H1 (cell line): ENCODE measurements around the gene MCHR2. TPM values are rescaled to one million over a fixed set of nuclear protein-coding genes. Genes with fewer than 3 reads are reported as not detected.

Source experiments
- CTCF ChIA-PET: fragments of 300-600 bp; sonication (Branson Sonifier 250); formaldehyde crosslinking; loops from one replicate; lab custom pipeline; 2021; ENCODE audit not compliant: partially characterized antibody; lab: Charles Lee
- POLR2A ChIA-PET: fragments of 300-600 bp; sonication (Branson Sonifier 250); formaldehyde crosslinking; loops from one replicate; lab custom pipeline; 2021; ENCODE audit warnings: inconsistent platforms; ENCODE audit not compliant: partially characterized antibody; lab: Charles Lee
- DNase-seq, 2 experiments: peaks; one replicate each; pipeline versions ENCODE4 v3.0.0 to v3.0.0-alpha.2; 2010 to 2022; ENCODE audit warnings: low spot score in 2 of 2, low read depth in 1 of 2, mixed read lengths in 1 of 2
- FAIRE-seq: peaks from 2 replicates; lab custom pipeline; 2011; peaks lifted over from hg19 to GRCh38; lab: Jason Lieb, UNC
- H2AFZ ChIP-seq: 2 replicates; pipeline ENCODE4 v1.8.1; 2012; ENCODE audit warnings: low read length, inconsistent platforms
- H2AK5ac ChIP-seq: 2 replicates; pipeline ENCODE4 v1.6.1; 2013; ENCODE audit warnings: low read depth, low read length
- H2BK120ac ChIP-seq: replicated peaks from 2 replicates; pipeline ENCODE3; 2013; ENCODE audit warnings: low read depth, low read length, inconsistent platforms
- H2BK12ac ChIP-seq: 2 replicates; pipeline ENCODE4 v1.6.1; 2013; ENCODE audit warnings: low read depth, low read length
- H2BK15ac ChIP-seq: 2 replicates; pipeline ENCODE4 v1.6.1; 2013; ENCODE audit warnings: low read length
- H2BK20ac ChIP-seq: 2 replicates; pipeline ENCODE4 v1.6.1; 2013; ENCODE audit warnings: low read length
- H2BK5ac ChIP-seq: 2 replicates; pipeline ENCODE4 v1.6.1; 2013; ENCODE audit warnings: low read depth, low read length
- H3K14ac ChIP-seq: 2 replicates; pipeline ENCODE4 v1.6.1; 2013; ENCODE audit warnings: inconsistent platforms; ENCODE audit not compliant: insufficient read length
- H3K18ac ChIP-seq: 2 replicates; pipeline ENCODE4 v1.6.1; 2013; ENCODE audit warnings: low read length; ENCODE audit errors: extremely low read depth
- H3K23ac ChIP-seq: 2 replicates; pipeline ENCODE4 v1.6.1; 2013; ENCODE audit warnings: inconsistent platforms; ENCODE audit not compliant: insufficient read length
- H3K23me2 ChIP-seq: 2 replicates; pipeline ENCODE4 v1.6.1; 2013; ENCODE audit warnings: low read depth, low read length
- H3K27ac ChIP-seq: 2 replicates; pipeline ENCODE4 v1.6.1; 2011; ENCODE audit warnings: low read depth, low read length, inconsistent platforms
- H3K27me3 ChIP-seq, 4 experiments: replicated peaks in 1 of 4; 1 replicate in 1 of 4; 2 replicates in 3 of 4; pipeline versions ENCODE4 v1.6.1 to v1.8.1; 2011 to 2013; ENCODE audit warnings: low read length in 3 of 4, mild to moderate bottlenecking in 3 of 4, inconsistent platforms in 2 of 4, mixed read lengths in 2 of 4, moderate library complexity in 1 of 4; ENCODE audit not compliant: control insufficient read depth in 3 of 4, insufficient read depth in 3 of 4; ENCODE audit errors: extremely low read depth in 1 of 4
- H3K36me3 ChIP-seq, 4 experiments: 2 replicates each; pipeline versions ENCODE4 v1.6.1 to v1.8.1; 2011 to 2013; ENCODE audit warnings: mild to moderate bottlenecking in 4 of 4, low read length in 3 of 4, moderate library complexity in 2 of 4, control low read depth in 1 of 4, inconsistent platforms in 1 of 4; ENCODE audit not compliant: insufficient read depth in 4 of 4, control insufficient read depth in 2 of 4
- H3K4ac ChIP-seq: replicated peaks from 2 replicates; pipeline ENCODE3; 2013; ENCODE audit warnings: low read length, low read depth, mixed read lengths, inconsistent platforms; ENCODE audit not compliant: insufficient read length
- H3K4me1 ChIP-seq, 4 experiments: replicated peaks in 1 of 4; 1 replicate in 1 of 4; 2 replicates in 3 of 4; pipeline versions ENCODE4 v1.6.1 to v1.8.1; 2011 to 2013; ENCODE audit warnings: low read length in 3 of 4, inconsistent platforms in 2 of 4, mixed read lengths in 1 of 4; ENCODE audit not compliant: insufficient read depth in 4 of 4, control insufficient read depth in 3 of 4
- H3K4me2 ChIP-seq, 2 experiments: 2 replicates each; pipeline versions ENCODE4 v1.6.1 to v1.8.1; 2011 to 2013; ENCODE audit warnings: low read depth in 2 of 2, low read length in 2 of 2, control low read depth in 1 of 2, inconsistent platforms in 1 of 2, mild to moderate bottlenecking in 1 of 2; ENCODE audit not compliant: insufficient read depth in 1 of 2
- H3K4me3 ChIP-seq, 4 experiments: fragments of 200-600, 300-600 bp in 1 of 4; sonication (generic), shearing (Covaris generic), sonication (Bioruptor Twin) in 1 of 4; 2 replicates each; pipeline versions ENCODE4 v1.5.1 to v1.8.1; 2011 to 2016; ENCODE audit warnings: low read length in 4 of 4, low read depth in 3 of 4, control low read depth in 2 of 4, inconsistent platforms in 2 of 4, mild to moderate bottlenecking in 2 of 4, mixed read lengths in 1 of 4, moderate library complexity in 1 of 4; ENCODE audit not compliant: insufficient read depth in 2 of 4; ENCODE audit errors: extremely low read depth in 1 of 4
- H3K56ac ChIP-seq: replicated peaks from 2 replicates; pipeline ENCODE3; 2013; ENCODE audit warnings: low read depth, mild to moderate bottlenecking, mixed read lengths, low read length, inconsistent platforms; ENCODE audit not compliant: insufficient read length
- H3K79me1 ChIP-seq: 2 replicates; pipeline ENCODE4 v1.6.1; 2013; ENCODE audit warnings: low read depth, low read length, control low read depth
- H3K79me2 ChIP-seq, 2 experiments: 2 replicates each; pipeline versions ENCODE4 v1.6.1 to v1.8.1; 2012 to 2013; ENCODE audit warnings: low read length in 2 of 2, mild to moderate bottlenecking in 2 of 2, inconsistent platforms in 1 of 2; ENCODE audit not compliant: insufficient read depth in 2 of 2, control insufficient read depth in 1 of 2
- H3K9ac ChIP-seq, 4 experiments: replicated peaks in 1 of 4; 1 replicate in 1 of 4; 2 replicates in 3 of 4; pipeline versions ENCODE4 v1.6.1 to v1.8.1; 2011 to 2013; ENCODE audit warnings: low read depth in 3 of 4, low read length in 3 of 4, control low read depth in 2 of 4, mild to moderate bottlenecking in 2 of 4, moderate library complexity in 2 of 4, inconsistent platforms in 1 of 4; ENCODE audit errors: extremely low read depth in 1 of 4
- H3K9me3 ChIP-seq, 2 experiments: 2 replicates each; pipeline versions ENCODE4 v1.6.1 to v1.8.1; 2012 to 2013; ENCODE audit warnings: mild to moderate bottlenecking in 2 of 2, moderate library complexity in 2 of 2, control low read depth in 1 of 2, inconsistent platforms in 1 of 2, low read depth in 1 of 2, low read length in 1 of 2, mixed read lengths in 1 of 2; ENCODE audit not compliant: insufficient read depth in 2 of 2
- H4K20me1 ChIP-seq, 2 experiments: replicated peaks in 1 of 2; 2 replicates each; pipeline versions ENCODE3 to v1.8.1; 2011 to 2013; ENCODE audit warnings: inconsistent platforms in 2 of 2, low read length in 2 of 2, mild to moderate bottlenecking in 1 of 2; ENCODE audit not compliant: insufficient read depth in 2 of 2, control insufficient read depth in 1 of 2
- H4K5ac ChIP-seq: 2 replicates; pipeline ENCODE4 v1.6.1; 2013; ENCODE audit warnings: low read length, low read depth, mixed read lengths, inconsistent platforms; ENCODE audit not compliant: insufficient read length
- H4K8ac ChIP-seq: 2 replicates; pipeline ENCODE4 v1.8.0; 2013; ENCODE audit warnings: mild to moderate bottlenecking, moderate library complexity, low read length, inconsistent platforms; ENCODE audit not compliant: insufficient read depth; ENCODE audit errors: extremely low read depth
- H4K91ac ChIP-seq: replicated peaks from 2 replicates; pipeline ENCODE3; 2013; ENCODE audit warnings: low read length, mixed read lengths, inconsistent platforms; ENCODE audit not compliant: insufficient read length
- CHD1 ChIP-seq: IDR thresholded peaks from 2 replicates; pipeline ENCODE4 v1.6.1; 2012; ENCODE audit warnings: low read depth, low read length, improper control_type of control experiment
- GTF2F1 ChIP-seq: IDR thresholded peaks from 2 replicates; pipeline ENCODE4 v1.6.1; 2012; ENCODE audit warnings: low read depth, low read length, improper control_type of control experiment, borderline replicate concordance
- RFX5 ChIP-seq: IDR thresholded peaks from 2 replicates; pipeline ENCODE4 v1.6.1; 2011; ENCODE audit warnings: low read depth, low read length, improper control_type of control experiment, borderline replicate concordance
- RNF2 ChIP-seq: fragments of 200-900, 300-1000 bp; sonication (generic); IDR thresholded peaks from 2 replicates; pipeline ENCODE4 v1.7.1; 2016; ENCODE audit warnings: borderline replicate concordance, low read depth, mild to moderate bottlenecking, antibody characterized with exemption, low read length; ENCODE audit not compliant: poor library complexity, severe bottlenecking; ENCODE audit errors: missing control alignments
- polyA plus RNA-seq, 7 experiments: library from polyadenylated mRNA; depleted of rRNA in 3 of 7; stranded (reverse) in 5 of 7; unstranded in 2 of 7; fragments of >200 nt in 5 of 7; fragments of 200-250 nt in 2 of 7; gene quantifications; 1 replicate in 5 of 7; 2 replicates in 1 of 7; 4 replicates in 1 of 7; pipeline versions ENCODE4 v1.2.1 to v1.2.3, GENCODE V29; 2011 to 2013; ENCODE audit warnings: missing spikeins in 2 of 7, mixed read lengths in 2 of 7
- total RNA-seq: library from RNA; stranded (reverse); fragmentation: NEBNext Ultra II Directional; extraction: Animal tissue kit (Norgen Biotek cat#: 25700); gene quantifications from 2 replicates; pipeline ENCODE4 v1.2.1, GENCODE V29; 2021

Gene MCHR2
- total and polyA plus RNA-seq, 2 of the 8 experiments (the other 6 are each of a cell fraction or from before 2014, with no cell fraction given) = not detected

GRCh38 chr6:99980741-99981140 is 13.3 kb downstream of the MCHR2 start:
- no peak overlapping the region for H4K8ac ChIP-seq
- no peak overlapping the region for H3K56ac ChIP-seq
- no peak overlapping the region for H3K27ac ChIP-seq
- FAIRE-seq (no peak), DNase-seq (no peak)
- TF ChIP-seq GTF2F1 (no peak), CHD1 (no peak), RNF2 (no peak), RFX5 (no peak)
- H4K5ac ChIP-seq = no peak overlapping the region
- ChIA-PET CTCF (interaction anchor here (1.1 to 1.3 kb wide), 2 partner anchors 21 to 113 kb away, joined by 3 to 6 read pairs; no protein-coding TSS in a partner anchor), POLR2A (no interaction called here)
- no peak overlapping the region for H2BK5ac ChIP-seq
- no peaks in the 10 kb centered on the region for H3K23me2 ChIP-seq
- no peak overlapping the region for H2BK12ac ChIP-seq
- H3K4me3 ChIP-seq = no peak overlapping the region
- H3K27me3 ChIP-seq = no peaks in the 10 kb centered on the region
- H3K4me1 ChIP-seq = no peaks in the 10 kb centered on the region
- H2BK15ac ChIP-seq = no peak overlapping the region
- no peak overlapping the region for H2AK5ac ChIP-seq
- no peak overlapping the region for H3K4me2 ChIP-seq
- H3K79me1 ChIP-seq = no peaks in the 10 kb centered on the region
- no peaks in the 10 kb centered on the region for H3K79me2 ChIP-seq
- H3K36me3 ChIP-seq = no peaks in the 10 kb centered on the region
- no peak overlapping the region for H3K18ac ChIP-seq
- H3K23ac ChIP-seq = no peak overlapping the region
- H3K14ac ChIP-seq = no peak overlapping the region
- H4K91ac ChIP-seq = no peak overlapping the region
- no peak overlapping the region for H3K4ac ChIP-seq
- no peak overlapping the region for H2BK20ac ChIP-seq
- H4K20me1 ChIP-seq = no peaks in the 10 kb centered on the region
- no peak overlapping the region for H3K9ac ChIP-seq
- H2BK120ac ChIP-seq = no peak overlapping the region
- peaks cover 4 to 8% of the 10 kb centered on the region in 2 experiments; a peak in 2 of 4 replicates for H3K9me3 ChIP-seq
- H2AFZ ChIP-seq = no peak overlapping the region
